K562 (cell line): ENCODE results near the gene SELENOO. TPM values are rescaled to one million over a fixed set of nuclear protein-coding genes. Genes with fewer than 3 reads are reported as not detected.

Experiments
- DLX4 ChIP-seq: fragments of 250-450 bp; sonication (Bioruptor Pico); IDR thresholded peaks from 2 replicates; pipeline ENCODE4 v1.6.1; 2021; ENCODE audit warnings: mild to moderate bottlenecking
- MAFG ChIP-seq: fragments of 450-650 bp; conservative IDR thresholded peaks from 2 replicates; pipeline ENCODE4 v1.6.1; 2016; ENCODE audit warnings: missing genetic modification characterization, missing compliant biosample characterization
- PCBP1 ChIP-seq: fragments of 200-400 bp; formaldehyde crosslinking; IDR thresholded peaks from 2 replicates; pipeline ENCODE4 v1.6.1; 2018; ENCODE audit warnings: mild to moderate bottlenecking, low read depth, low read length; ENCODE audit not compliant: poor library complexity, severe bottlenecking
- RREB1 ChIP-seq: fragments of 250-450 bp; sonication (Bioruptor Pico); IDR thresholded peaks from 2 replicates; pipeline ENCODE4 v1.4.0; 2020
- SAP30 ChIP-seq: fragments of 200-600 bp; sonication (generic); IDR thresholded peaks from 2 replicates; pipeline ENCODE4 v1.6.1; 2012; ENCODE audit warnings: borderline replicate concordance, low read depth, mild to moderate bottlenecking, moderate library complexity, low read length, control low read depth, inconsistent platforms; ENCODE audit not compliant: insufficient read depth, poor library complexity, severe bottlenecking
- TOE1 ChIP-seq, 2 experiments: fragments of 450-650 bp in 1 of 2; sonication (generic) in 1 of 2; formaldehyde crosslinking in 1 of 2; IDR thresholded peaks; 2 replicates each; pipeline versions ENCODE4 v1.7.1 to v1.8.0; 2016 to 2022; ENCODE audit warnings: borderline replicate concordance in 2 of 2, mild to moderate bottlenecking in 2 of 2, antibody characterized with exemption in 1 of 2, inconsistent platforms in 1 of 2, low read depth in 1 of 2, missing genetic modification reagents in 1 of 2, moderate library complexity in 1 of 2
- ZNF639 ChIP-seq, 2 experiments: fragments of 200-800 bp in 1 of 2; sonication (Bioruptor generic) in 1 of 2; sonication (generic) in 1 of 2; formaldehyde crosslinking in 1 of 2; IDR thresholded peaks in 1 of 2; conservative IDR thresholded peaks in 1 of 2; 2 replicates each; pipeline versions ENCODE4 v1.5.0 to v1.6.1; 2016 to 2020; ENCODE audit warnings: missing compliant biosample characterization in 1 of 2, missing genetic modification characterization in 1 of 2, missing genetic modification reagents in 1 of 2
- ZNF668 ChIP-seq: fragments of 250-450 bp; sonication (Bioruptor Pico); IDR thresholded peaks from 2 replicates; pipeline ENCODE4 v1.8.0; 2022; ENCODE audit warnings: mild to moderate bottlenecking, inconsistent platforms
- polyA plus RNA-seq, 8 experiments: library from polyadenylated mRNA; depleted of rRNA in 4 of 8; stranded (reverse) in 5 of 8; unstranded in 3 of 8; fragments of >200 nt; fragmentation: Nextera tagmentation in 2 of 8; fragmentation: Illumina TruSeq in 1 of 8; extraction: Ambion mirVana in 2 of 8; extraction: Trizol in 1 of 8; gene quantifications; 2 replicates each; pipeline versions ENCODE4 v1.2.1 to v1.2.3, GENCODE V29; 2011 to 2014; ENCODE audit warnings: inconsistent platforms in 1 of 8, missing spikeins in 1 of 8
- total RNA-seq, 7 experiments: library from RNA; depleted of rRNA in 6 of 7; stranded (reverse); fragments of >200 nt in 6 of 7; fragmentation: Illumina TruSeq in 2 of 7; extraction: Trizol in 2 of 7; gene quantifications; 2 replicates each; pipeline versions ENCODE4 v1.2.1 to v1.2.3, GENCODE V29; 2011 to 2021; ENCODE audit warnings: low replicate concordance in 1 of 7

SELENOO gene
- total and polyA plus RNA-seq, 9 of the 15 experiments (the other 6 are each of a cell fraction or from before 2014, with no cell fraction given) = 0.37 to 24.9 (median 8.3) TPM

- no peak for TF ChIP-seq TOE1 (IDR thresholded peaks at IDR 0.05; ENCODE audit: borderline replicate concordance)
- no peak for TF ChIP-seq TOE1 (CRISPR knock-in tag; IDR thresholded peaks at IDR 0.05; ENCODE audit: borderline replicate concordance, low read depth)
- no peak for TF ChIP-seq DLX4
- no peak for TF ChIP-seq ZNF668 (CRISPR knock-in tag)
- 0 out of 2 replicates have a peak, but pooled peaks have one; percentile 13 for TF ChIP-seq MAFG (tag)
- TF ChIP-seq ZNF639 (CRISPR knock-in tag; conservative IDR thresholded peaks at IDR 0.05 in 1 of 2, IDR thresholded peaks at IDR 0.05 in 1 of 2) = no peak
- no peak for TF ChIP-seq PCBP1
- no peak for TF ChIP-seq SAP30
- no peak for TF ChIP-seq RREB1 (CRISPR knock-in tag)
Measured at GRCh38 chr22:50167689-50168489, 32.9 kb upstream of the SELENOO start (continued).
